A673 (cell line): ENCODE results near the gene NUTM1. TPM values are rescaled to one million over a fixed set of nuclear protein-coding genes. Genes with fewer than 3 reads are reported as not detected.

Source experiments
- BruUV-seq: library from RNA; stranded (reverse); fragments of 400-500 nt; replicated peaks from 2 replicates; lab custom pipeline; 2021; lab: Mats Ljungman, UMichigan
- CTCF ChIA-PET: fragments of 300-600 bp; sonication (Branson Sonifier 250); formaldehyde crosslinking; loops from one replicate; lab custom pipeline; 2022; ENCODE audit warnings: antibody characterized with exemption; lab: Charles Lee
- POLR2A ChIA-PET: fragments of 300-600 bp; sonication (Branson Sonifier 250); formaldehyde crosslinking; loops from one replicate; lab custom pipeline; 2022; ENCODE audit warnings: antibody characterized with exemption; ENCODE audit not compliant: low non-redundant PET; lab: Charles Lee
- DNase-seq: peaks from one replicate; pipeline ENCODE4 v3.0.0-alpha.2; 2015; ENCODE audit warnings: low spot score
- H3K27ac ChIP-seq: fragments of 200-600 bp; sonication (generic); 2 replicates; pipeline ENCODE4 v1.5.1; 2016; ENCODE audit warnings: mixed run types, low read depth, mild to moderate bottlenecking, mixed read lengths, antibody characterized with exemption, low read length; ENCODE audit not compliant: poor library complexity, severe bottlenecking
- H3K27me3 ChIP-seq: fragments of 200-600 bp; sonication (generic); replicated peaks from 2 replicates; pipeline ENCODE4 v1.6.1; 2017; ENCODE audit warnings: mixed run types, low read depth, mild to moderate bottlenecking, mixed read lengths, antibody characterized with exemption, low read length; ENCODE audit not compliant: insufficient read depth, poor library complexity
- H3K36me3 ChIP-seq: fragments of 200-600 bp; sonication (generic); 2 replicates; pipeline ENCODE4 v1.6.1; 2016; ENCODE audit warnings: mixed run types, mild to moderate bottlenecking, mixed read lengths, antibody characterized with exemption, low read length; ENCODE audit not compliant: insufficient read depth, poor library complexity, severe bottlenecking
- H3K4me1 ChIP-seq: fragments of 200-600 bp; sonication (generic); 2 replicates; pipeline ENCODE4 v1.6.1; 2017; ENCODE audit warnings: mixed run types, mild to moderate bottlenecking, mixed read lengths, antibody characterized with exemption, low read length; ENCODE audit not compliant: insufficient read depth, poor library complexity, severe bottlenecking
- H3K4me3 ChIP-seq: fragments of 200-600 bp; sonication (generic); 2 replicates; pipeline ENCODE4 v1.5.1; 2016; ENCODE audit warnings: low read depth, mixed run types, mild to moderate bottlenecking, mixed read lengths, low read length; ENCODE audit not compliant: poor library complexity, severe bottlenecking
- H3K9me3 ChIP-seq: fragments of 200-600 bp; sonication (generic); 2 replicates; pipeline ENCODE4 v1.6.1; 2016; ENCODE audit warnings: mixed run types, low read depth, mild to moderate bottlenecking, mixed read lengths, antibody characterized with exemption, low read length; ENCODE audit not compliant: poor library complexity, severe bottlenecking
- EZH2 ChIP-seq: fragments of 200-600 bp; sonication (generic); IDR thresholded peaks from 2 replicates; pipeline ENCODE4 v1.6.1; 2017; ENCODE audit warnings: borderline replicate concordance, low read depth, mild to moderate bottlenecking, mixed read lengths, antibody characterized with exemption, low read length; ENCODE audit not compliant: poor library complexity, severe bottlenecking
- intact Hi-C: fragments of 100-400 bp; cut with micrococcal nuclease; formaldehyde crosslinking; loops from one replicate; pipeline ENCODE4 v1.10.0; 2022; ENCODE audit not compliant: unreplicated experiment
- total RNA-seq: library from RNA; stranded (reverse); gene quantifications from 2 replicates; pipeline ENCODE4 v1.2.3, GENCODE V29; 2021
- TF ChIP-seq, protein P1 (sequence below): fragments of 300-800, 200-600 bp; sonication (generic); conservative IDR thresholded peaks from 2 replicates; pipeline ENCODE4 v1.5.1; 2017; ENCODE audit warnings: low read depth, mild to moderate bottlenecking, antibody characterized with exemption, low read length, moderate library complexity, mixed read lengths

NUTM1 gene
- total RNA-seq, 1 experiment from 2014 or later = not detected

DNA sequence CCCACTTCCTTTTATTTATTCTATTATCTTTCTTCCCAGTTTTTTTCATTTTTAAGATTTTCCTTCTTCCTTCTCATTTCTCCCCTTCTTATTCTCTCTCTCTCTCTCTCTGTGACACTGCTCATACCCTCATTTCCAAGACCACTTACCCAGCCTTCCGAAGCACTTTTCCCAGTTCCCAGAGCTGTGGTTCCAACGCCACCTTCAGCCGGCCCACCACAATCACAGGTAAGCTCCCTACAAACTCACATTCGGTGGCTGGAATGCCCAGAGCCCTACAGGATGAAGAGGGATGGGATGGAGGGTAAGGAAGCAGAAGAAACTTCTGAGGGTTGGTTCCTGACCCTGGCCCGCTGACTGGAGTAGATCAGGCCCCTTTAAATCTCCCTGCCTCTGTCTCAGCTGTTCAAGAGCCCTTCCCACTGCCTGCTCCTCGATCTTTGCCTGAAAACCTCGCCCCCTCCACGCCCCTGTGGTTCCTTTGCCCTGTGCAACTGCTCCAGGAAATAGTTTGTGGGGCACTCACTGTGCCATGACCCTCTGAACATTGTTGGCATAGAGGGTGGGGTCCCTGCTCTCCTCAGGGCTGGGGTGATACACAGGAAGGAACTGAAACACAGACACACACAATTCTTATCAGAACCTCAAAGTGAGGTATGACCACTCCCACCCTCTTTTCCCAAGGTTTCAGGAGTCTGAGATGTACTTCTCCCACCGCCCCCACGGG lies 19.1 kb downstream of the NUTM1 start:
- no peak overlapping the region for H3K27ac ChIP-seq
- no peak for TF ChIP-seq EZH2
- TF ChIP-seq, protein P1, sequence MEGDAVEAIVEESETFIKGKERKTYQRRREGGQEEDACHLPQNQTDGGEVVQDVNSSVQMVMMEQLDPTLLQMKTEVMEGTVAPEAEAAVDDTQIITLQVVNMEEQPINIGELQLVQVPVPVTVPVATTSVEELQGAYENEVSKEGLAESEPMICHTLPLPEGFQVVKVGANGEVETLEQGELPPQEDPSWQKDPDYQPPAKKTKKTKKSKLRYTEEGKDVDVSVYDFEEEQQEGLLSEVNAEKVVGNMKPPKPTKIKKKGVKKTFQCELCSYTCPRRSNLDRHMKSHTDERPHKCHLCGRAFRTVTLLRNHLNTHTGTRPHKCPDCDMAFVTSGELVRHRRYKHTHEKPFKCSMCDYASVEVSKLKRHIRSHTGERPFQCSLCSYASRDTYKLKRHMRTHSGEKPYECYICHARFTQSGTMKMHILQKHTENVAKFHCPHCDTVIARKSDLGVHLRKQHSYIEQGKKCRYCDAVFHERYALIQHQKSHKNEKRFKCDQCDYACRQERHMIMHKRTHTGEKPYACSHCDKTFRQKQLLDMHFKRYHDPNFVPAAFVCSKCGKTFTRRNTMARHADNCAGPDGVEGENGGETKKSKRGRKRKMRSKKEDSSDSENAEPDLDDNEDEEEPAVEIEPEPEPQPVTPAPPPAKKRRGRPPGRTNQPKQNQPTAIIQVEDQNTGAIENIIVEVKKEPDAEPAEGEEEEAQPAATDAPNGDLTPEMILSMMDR = no peak
- no peak overlapping the region for H3K4me3 ChIP-seq
- no peaks in the 10 kb centered on the region for H3K4me1 ChIP-seq
- no peaks in the 10 kb centered on the region for H3K27me3 ChIP-seq
- ChIA-PET POLR2A (no interaction called here), CTCF (no interaction called here)
- no peak for DNase-seq
- H3K9me3 ChIP-seq = no peaks in the 10 kb centered on the region
- no TSS peak for BruUV-seq
- peaks cover 6% of the 10 kb centered on the region for H3K36me3 ChIP-seq
- intact Hi-C loops = loop anchor here (10.0 kb wide), 2 partner anchors 117 to 257 kb away; partner anchors contain the start of genes EMC7 and PGBD4

DNA sequence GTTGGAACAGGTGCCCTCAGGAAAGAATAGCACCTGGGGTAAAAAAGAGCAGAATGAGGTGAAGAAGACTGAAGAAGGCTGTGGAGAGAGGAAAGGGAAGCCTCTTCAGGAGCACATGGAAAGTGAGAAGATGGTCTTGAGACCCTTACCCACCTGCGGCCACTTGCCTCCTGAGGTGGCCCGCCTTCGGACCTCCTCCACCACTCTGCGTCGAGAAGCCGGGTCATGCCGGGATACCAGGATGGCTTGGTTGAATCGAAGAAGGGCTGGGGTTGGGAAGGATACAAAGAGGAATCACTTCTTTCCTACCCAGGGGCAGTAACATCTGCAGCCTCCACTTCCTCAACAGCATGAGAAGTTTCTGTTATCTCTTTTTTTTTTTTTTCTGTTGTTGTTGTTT lies 20.9 kb downstream of the NUTM1 start:
- Histone ChIP-seq H3K4me1 (peaks cover 8% of the 10 kb centered on the region), H3K4me3 (no peak overlapping the region), H3K27me3 (no peaks in the 10 kb centered on the region), H3K9me3 (no peaks in the 10 kb centered on the region), H3K36me3 (peaks cover 6% of the 10 kb centered on the region), H3K27ac (no peak overlapping the region)
- TF ChIP-seq, protein P1 = no peak
- no peak for TF ChIP-seq EZH2
- DNase-seq = no peak
- POLR2A ChIA-PET = no interaction called here
- no TSS peak for BruUV-seq
- intact Hi-C loops = loop anchor here (10.0 kb wide), 2 partner anchors 119 to 259 kb away; partner anchors contain the start of genes EMC7 and PGBD4
- CTCF ChIA-PET = no interaction called here

DNA sequence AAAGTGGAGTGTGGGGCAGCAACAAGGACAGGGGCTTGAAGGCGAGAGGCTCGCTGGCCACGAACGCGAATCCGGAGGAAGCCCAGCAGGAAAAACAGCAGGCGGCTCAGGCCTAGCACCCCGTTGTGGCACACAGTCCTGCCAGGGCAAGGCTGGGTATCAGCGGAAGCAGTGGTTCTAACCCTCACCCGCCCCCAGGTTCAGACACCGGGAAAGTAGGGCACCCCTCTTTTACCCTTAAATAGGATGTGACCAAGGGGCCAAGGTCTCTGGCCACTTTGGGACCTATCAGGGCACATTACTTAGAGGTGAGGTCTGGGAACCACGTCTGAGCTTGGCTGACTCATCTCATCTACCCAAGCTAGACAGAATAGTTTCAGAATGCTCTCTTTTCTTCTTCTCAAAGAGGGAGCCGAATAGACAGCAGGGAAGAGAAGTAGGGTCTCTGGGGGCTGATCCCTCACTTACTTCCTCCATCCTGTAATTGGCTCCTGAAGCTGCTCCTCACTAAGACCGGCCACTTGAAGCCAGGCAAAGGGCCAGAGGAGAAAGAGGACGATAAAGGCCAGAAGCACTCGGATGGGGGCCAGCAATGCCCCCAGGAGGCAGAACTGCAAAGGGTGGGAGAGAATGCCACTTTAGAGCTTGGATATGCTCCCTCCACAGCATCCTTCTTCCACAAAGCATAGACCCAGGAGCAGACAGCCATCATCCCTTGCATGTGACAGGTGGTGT lies 22.1 kb downstream of the NUTM1 start:
- intact Hi-C loops = loop anchor here (10.0 kb wide), 2 partner anchors 120 to 260 kb away; partner anchors contain the start of genes EMC7 and PGBD4
- no peak for DNase-seq
- Histone ChIP-seq H3K27me3 (no peaks in the 10 kb centered on the region), H3K9me3 (no peaks in the 10 kb centered on the region), H3K27ac (no peak overlapping the region), H3K4me3 (peak overlapping the region; percentile 82), H3K4me1 (peaks cover 8% of the 10 kb centered on the region), H3K36me3 (no peaks in the 10 kb centered on the region)
- POLR2A ChIA-PET = no interaction called here
- BruUV-seq = no TSS peak
- no peak for TF ChIP-seq EZH2
- TF ChIP-seq, protein P1 = no peak
- CTCF ChIA-PET = no interaction called here
